Measurements from ENCODE around the gene CAP2.

The CAP2 gene

GRCh38 chr6:17355404-17355774, 38.0 kb upstream of the CAP2 start:
- no peak for DNase-seq (ENCODE audit: extremely low read depth, low read depth)
- no peak overlapping the region for H3K4me3 ChIP-seq (replicated peaks; ENCODE audit: low read depth, low read length)
- no peak for TF ChIP-seq CTCF (IDR thresholded peaks at IDR 0.05; ENCODE audit: low read depth, low read length, missing control alignments)

GRCh38 chr6:17358515-17358914, 34.9 kb upstream of the CAP2 start:
- H3K4me3 ChIP-seq (replicated peaks; ENCODE audit: low read depth, low read length): no peak overlapping the region
- TF ChIP-seq CTCF (IDR thresholded peaks at IDR 0.05; ENCODE audit: low read depth, low read length, missing control alignments): no peak
- no peak for DNase-seq (ENCODE audit: extremely low read depth, low read depth)

- DNase-seq (ENCODE audit: extremely low read depth, low read depth): no peak
- no peak overlapping the region for H3K4me3 ChIP-seq (replicated peaks; ENCODE audit: low read depth, low read length)
- no peak for TF ChIP-seq CTCF (IDR thresholded peaks at IDR 0.05; ENCODE audit: low read depth, low read length, missing control alignments)
Measured at GRCh38 chr6:17360564-17360963, 32.8 kb upstream of the CAP2 start.

GRCh38 chr6:17361013-17361412, 32.4 kb upstream of the CAP2 start:
- DNase-seq (ENCODE audit: extremely low read depth, low read depth): no peak
- no peak for TF ChIP-seq CTCF (IDR thresholded peaks at IDR 0.05; ENCODE audit: low read depth, low read length, missing control alignments)
- no peak overlapping the region for H3K4me3 ChIP-seq (replicated peaks; ENCODE audit: low read depth, low read length)

- no peak overlapping the region for H3K4me3 ChIP-seq (replicated peaks; ENCODE audit: low read depth, low read length)
- no peak for DNase-seq (ENCODE audit: extremely low read depth, low read depth)
- no peak for TF ChIP-seq CTCF (IDR thresholded peaks at IDR 0.05; ENCODE audit: low read depth, low read length, missing control alignments)
Measured at GRCh38 chr6:17365961-17366360, 27.4 kb upstream of the CAP2 start.

- no peak for DNase-seq (ENCODE audit: extremely low read depth, low read depth)
- no peak overlapping the region for H3K4me3 ChIP-seq (replicated peaks; ENCODE audit: low read depth, low read length)
- no peak for TF ChIP-seq CTCF (IDR thresholded peaks at IDR 0.05; ENCODE audit: low read depth, low read length, missing control alignments)
Measured at GRCh38 chr6:17367868-17368267, 25.5 kb upstream of the CAP2 start.

- TF ChIP-seq CTCF (IDR thresholded peaks at IDR 0.05; ENCODE audit: low read depth, low read length, missing control alignments): no peak
- no peak overlapping the region for H3K4me3 ChIP-seq (replicated peaks; ENCODE audit: low read depth, low read length)
- DNase-seq (ENCODE audit: extremely low read depth, low read depth): no peak
Measured at GRCh38 chr6:17381424-17382147, 11.8 kb upstream of the CAP2 start.

Data from HFF-Myc (cell line).